ENCODE measurements around the gene ISL2. TPM values are rescaled to one million over a fixed set of nuclear protein-coding genes. Genes with fewer than 3 reads are reported as not detected.

ISL2 gene
- total and polyA plus RNA-seq, 2 of the 13 experiments (the other 11 are each of a cell fraction or from before 2014, with no cell fraction given): 4.3 to 5.1 TPM

DNA sequence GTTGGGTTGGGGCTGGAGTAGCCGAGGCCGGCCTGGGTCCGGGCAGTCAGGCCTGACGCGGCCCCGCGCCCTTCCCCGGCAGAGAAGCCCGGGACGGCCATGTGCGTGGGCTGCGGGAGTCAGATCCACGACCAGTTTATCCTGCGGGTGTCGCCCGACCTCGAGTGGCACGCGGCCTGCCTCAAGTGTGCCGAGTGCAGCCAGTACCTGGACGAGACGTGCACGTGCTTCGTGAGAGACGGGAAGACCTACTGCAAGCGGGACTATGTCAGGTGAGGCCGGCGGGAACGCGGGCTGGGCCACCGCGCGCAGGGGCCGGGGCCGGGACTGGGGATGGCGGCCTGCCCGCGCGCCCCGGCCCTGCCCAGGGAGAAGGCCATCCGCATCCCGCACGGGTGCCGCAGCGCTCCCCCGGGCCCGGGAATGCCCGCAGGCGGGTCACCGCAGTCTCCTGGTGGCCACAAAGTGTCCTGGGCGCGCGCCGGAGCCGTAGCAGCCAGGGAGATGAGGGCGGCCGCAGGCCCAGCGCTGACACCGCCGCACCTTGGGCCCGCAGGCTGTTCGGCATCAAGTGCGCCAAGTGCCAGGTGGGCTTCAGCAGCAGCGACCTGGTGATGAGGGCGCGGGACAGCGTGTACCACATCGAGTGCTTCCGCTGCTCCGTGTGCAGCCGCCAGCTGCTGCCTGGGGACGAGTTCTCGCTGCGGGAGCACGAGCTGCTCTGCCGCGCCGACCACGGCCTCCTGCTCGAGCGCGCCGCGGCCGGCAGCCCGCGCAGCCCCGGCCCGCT is 1.3 kb downstream of the ISL2 start (continued):
- TF ChIP-seq ZFAT (CRISPR knock-in tag; conservative IDR thresholded peaks at IDR 0.05) (peak; percentile 79; the same call in 1 of the 2 replicates), ZNF331 (CRISPR knock-in tag; IDR thresholded peaks at IDR 0.05) (0 out of 2 replicates have a peak, but pooled peaks have one; percentile 23), ZNF839 (CRISPR knock-in tag; IDR thresholded peaks at IDR 0.05; ENCODE audit: borderline replicate concordance) (peak; percentile 79; the same call in 1 of the 2 replicates), PAF1 (CRISPR knock-in tag; IDR thresholded peaks at IDR 0.05) (no peak), ZFP41 (CRISPR knock-in tag; IDR thresholded peaks at IDR 0.05; ENCODE audit: borderline replicate concordance) (no peak), ZNF615 (CRISPR knock-in tag; IDR thresholded peaks at IDR 0.05; ENCODE audit: borderline replicate concordance) (no peak), SRY (CRISPR knock-in tag; IDR thresholded peaks at IDR 0.05) (peak; percentile 83; the same call in 1 of the 2 replicates), ZNF605 (CRISPR knock-in tag; IDR thresholded peaks at IDR 0.05) (no peak), ZNF468 (CRISPR knock-in tag; IDR thresholded peaks at IDR 0.05) (peak; percentile 50; the same call in 1 of the 2 replicates), IKZF1 (IDR thresholded peaks at IDR 0.05) (no peak), PRMT3 (CRISPR knock-in tag; IDR thresholded peaks at IDR 0.05; ENCODE audit: borderline replicate concordance, low read depth) (peak; percentile 15; the same call in 1 of the 2 replicates), ZNF776 (CRISPR knock-in tag; IDR thresholded peaks at IDR 0.05) (peak; percentile 93), ZNF563 (CRISPR knock-in tag; IDR thresholded peaks at IDR 0.05) (peak; percentile 95), PAX8 (CRISPR knock-in tag; IDR thresholded peaks at IDR 0.05; ENCODE audit: borderline replicate concordance) (peak; percentile 69; the same call in 1 of the 2 replicates), ZNF441 (CRISPR knock-in tag; IDR thresholded peaks at IDR 0.05; ENCODE audit: borderline replicate concordance) (peak; percentile 71), ZSCAN22 (CRISPR knock-in tag; IDR thresholded peaks at IDR 0.05) (peak; percentile 84), BRD4 (CRISPR knock-in tag; IDR thresholded peaks at IDR 0.05) (peak; percentile 32; the same call in 1 of the 2 replicates), NR3C1 (CRISPR knock-in tag; IDR thresholded peaks at IDR 0.05) (no peak), POGZ (CRISPR knock-in tag; IDR thresholded peaks at IDR 0.05) (no peak), NPAS2 (CRISPR knock-in tag; IDR thresholded peaks at IDR 0.05; ENCODE audit: borderline replicate concordance) (no peak), ZFY (CRISPR knock-in tag; IDR thresholded peaks at IDR 0.05) (peak; percentile 94), LCORL (IDR thresholded peaks at IDR 0.05) (no peak), LCORL (CRISPR knock-in tag; IDR thresholded peaks at IDR 0.05) (no peak), ZKSCAN8 (CRISPR knock-in tag; IDR thresholded peaks at IDR 0.05; ENCODE audit: borderline replicate concordance) (no peak)
- TF ChIP-seq, protein P1, sequence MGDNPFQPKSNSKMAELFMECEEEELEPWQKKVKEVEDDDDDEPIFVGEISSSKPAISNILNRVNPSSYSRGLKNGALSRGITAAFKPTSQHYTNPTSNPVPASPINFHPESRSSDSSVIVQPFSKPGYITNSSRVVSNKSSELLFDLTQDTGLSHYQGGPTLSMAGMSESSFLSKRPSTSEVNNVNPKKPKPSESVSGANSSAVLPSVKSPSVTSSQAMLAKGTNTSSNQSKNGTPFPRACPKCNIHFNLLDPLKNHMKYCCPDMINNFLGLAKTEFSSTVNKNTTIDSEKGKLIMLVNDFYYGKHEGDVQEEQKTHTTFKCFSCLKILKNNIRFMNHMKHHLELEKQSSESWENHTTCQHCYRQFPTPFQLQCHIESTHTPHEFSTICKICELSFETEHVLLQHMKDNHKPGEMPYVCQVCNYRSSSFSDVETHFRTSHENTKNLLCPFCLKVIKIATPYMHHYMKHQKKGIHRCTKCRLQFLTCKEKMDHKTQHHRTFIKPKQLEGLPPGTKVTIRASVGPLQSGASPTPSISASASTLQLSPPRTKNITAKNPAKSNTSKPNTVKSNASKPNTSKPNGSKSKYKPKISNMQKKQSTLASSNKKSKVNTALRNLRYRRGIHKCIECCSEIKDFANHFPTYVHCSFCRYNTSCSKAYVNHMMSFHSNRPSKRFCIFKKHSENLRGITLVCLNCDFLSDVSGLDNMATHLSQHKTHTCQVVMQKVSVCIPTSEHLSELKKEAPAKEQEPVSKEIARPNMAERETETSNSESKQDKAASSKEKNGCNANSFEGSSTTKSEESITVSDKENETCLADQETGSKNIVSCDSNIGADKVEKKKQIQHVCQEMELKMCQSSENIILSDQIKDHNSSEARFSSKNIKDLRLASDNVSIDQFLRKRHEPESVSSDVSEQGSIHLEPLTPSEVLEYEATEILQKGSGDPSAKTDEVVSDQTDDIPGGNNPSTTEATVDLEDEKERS (CRISPR knock-in tag; IDR thresholded peaks at IDR 0.05): 0 out of 2 replicates have a peak, but pooled peaks have one; percentile 22
- TF ChIP-seq, protein P2, sequence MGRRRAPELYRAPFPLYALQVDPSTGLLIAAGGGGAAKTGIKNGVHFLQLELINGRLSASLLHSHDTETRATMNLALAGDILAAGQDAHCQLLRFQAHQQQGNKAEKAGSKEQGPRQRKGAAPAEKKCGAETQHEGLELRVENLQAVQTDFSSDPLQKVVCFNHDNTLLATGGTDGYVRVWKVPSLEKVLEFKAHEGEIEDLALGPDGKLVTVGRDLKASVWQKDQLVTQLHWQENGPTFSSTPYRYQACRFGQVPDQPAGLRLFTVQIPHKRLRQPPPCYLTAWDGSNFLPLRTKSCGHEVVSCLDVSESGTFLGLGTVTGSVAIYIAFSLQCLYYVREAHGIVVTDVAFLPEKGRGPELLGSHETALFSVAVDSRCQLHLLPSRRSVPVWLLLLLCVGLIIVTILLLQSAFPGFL (CRISPR knock-in tag; IDR thresholded peaks at IDR 0.05): peak; percentile 93; the same call in 1 of the 2 replicates
- TF ChIP-seq, protein P3, sequence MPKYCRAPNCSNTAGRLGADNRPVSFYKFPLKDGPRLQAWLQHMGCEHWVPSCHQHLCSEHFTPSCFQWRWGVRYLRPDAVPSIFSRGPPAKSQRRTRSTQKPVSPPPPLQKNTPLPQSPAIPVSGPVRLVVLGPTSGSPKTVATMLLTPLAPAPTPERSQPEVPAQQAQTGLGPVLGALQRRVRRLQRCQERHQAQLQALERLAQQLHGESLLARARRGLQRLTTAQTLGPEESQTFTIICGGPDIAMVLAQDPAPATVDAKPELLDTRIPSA (CRISPR knock-in tag; IDR thresholded peaks at IDR 0.05; ENCODE audit: borderline replicate concordance): peak; percentile 90; the same call in 1 of the 2 replicates
